ENCODE measurements around the gene OR52B2. TPM values are rescaled to one million over a fixed set of nuclear protein-coding genes. Genes with fewer than 3 reads are reported as not detected.

OR52B2 gene
- total RNA-seq, 1 experiment from 2014 or later, result not detected

- DNase-seq (ENCODE audit: low spot score) (no peak), ATAC-seq (no peak)
- no peak overlapping the region for H3K27ac Mint-ChIP-seq
- no peak overlapping the region for H3K4me3 Mint-ChIP-seq
- H3K9me3 Mint-ChIP-seq, result no peaks in the 10 kb centered on the region
- TF ChIP-seq FOXP1 (CRISPR knock-in tag; IDR thresholded peaks at IDR 0.05; ENCODE audit: borderline replicate concordance) (no peak), ZNF263 (CRISPR knock-in tag; IDR thresholded peaks at IDR 0.05; ENCODE audit: low read depth) (no peak), SMAD4 (CRISPR knock-in tag; IDR thresholded peaks at IDR 0.05) (no peak), CREM (CRISPR knock-in tag; IDR thresholded peaks at IDR 0.05) (no peak), NR3C1 (CRISPR knock-in tag; conservative IDR thresholded peaks at IDR 0.05; ENCODE audit: low read depth) (no peak), ZNF416 (CRISPR knock-in tag; IDR thresholded peaks at IDR 0.05) (no peak), GRHL2 (CRISPR knock-in tag; IDR thresholded peaks at IDR 0.05; ENCODE audit: insufficient replicate concordance, severe bottlenecking) (no peak), SOX15 (CRISPR knock-in tag; IDR thresholded peaks at IDR 0.05) (no peak), NFE2L1 (CRISPR knock-in tag; IDR thresholded peaks at IDR 0.05) (no peak), TEAD1 (CRISPR knock-in tag; IDR thresholded peaks at IDR 0.05) (no peak), MAX (CRISPR knock-in tag; IDR thresholded peaks at IDR 0.05) (no peak), E2F1 (CRISPR knock-in tag; IDR thresholded peaks at IDR 0.05) (no peak), NFATC4 (CRISPR knock-in tag; IDR thresholded peaks at IDR 0.05) (no peak), EMX1 (CRISPR knock-in tag; IDR thresholded peaks at IDR 0.05) (no peak), FOXK1 (CRISPR knock-in tag; IDR thresholded peaks at IDR 0.05) (no peak), CBFB (CRISPR knock-in tag; IDR thresholded peaks at IDR 0.05; ENCODE audit: low read depth) (no peak), ERG (CRISPR knock-in tag; IDR thresholded peaks at IDR 0.05) (no peak)
- no peaks in the 10 kb centered on the region for H3K27me3 Mint-ChIP-seq (ENCODE audit: low read depth)
- no peaks in the 10 kb centered on the region for H3K36me3 Mint-ChIP-seq
- no peaks in the 10 kb centered on the region for H3K4me1 Mint-ChIP-seq
- POLR2A ChIA-PET, result no interaction called here
- CTCF ChIA-PET, result interaction anchor here (1.1 kb wide), 1 partner anchor 234 kb away, joined by 3 read pairs; no protein-coding TSS in a partner anchor
Observed at GRCh38 chr11:6129635-6130034, 40.5 kb downstream of the OR52B2 start.

- Mint-ChIP-seq H3K4me3 (no peak overlapping the region), H3K4me1 (no peaks in the 10 kb centered on the region), H3K27me3 (ENCODE audit: low read depth) (no peaks in the 10 kb centered on the region), H3K9me3 (no peaks in the 10 kb centered on the region), H3K36me3 (no peaks in the 10 kb centered on the region), H3K27ac (no peak overlapping the region)
- ATAC-seq (no peak), DNase-seq (ENCODE audit: low spot score) (no peak)
- ChIA-PET POLR2A (no interaction called here), CTCF (interaction anchor here (0.5 to 1.1 kb wide), 2 partner anchors 153 to 234 kb away, joined by 3 read pairs; no protein-coding TSS in a partner anchor)
- TF ChIP-seq STAT6 (CRISPR knock-in tag; conservative IDR thresholded peaks at IDR 0.05; ENCODE audit: low read depth) (no peak), CREB1 (CRISPR knock-in tag; IDR thresholded peaks at IDR 0.05) (no peak), RORB (CRISPR knock-in tag; IDR thresholded peaks at IDR 0.05) (no peak), ZSCAN18 (CRISPR knock-in tag; IDR thresholded peaks at IDR 0.05) (no peak), NFATC4 (CRISPR knock-in tag; IDR thresholded peaks at IDR 0.05) (no peak), JUN (CRISPR knock-in tag; IDR thresholded peaks at IDR 0.05) (no peak), SMAD3 (CRISPR knock-in tag; IDR thresholded peaks at IDR 0.05; ENCODE audit: borderline replicate concordance) (no peak), ZNF219 (CRISPR knock-in tag; IDR thresholded peaks at IDR 0.05; ENCODE audit: borderline replicate concordance) (no peak), NR2C2 (CRISPR knock-in tag; IDR thresholded peaks at IDR 0.05) (no peak), OVOL2 (CRISPR knock-in tag; IDR thresholded peaks at IDR 0.05; ENCODE audit: borderline replicate concordance) (no peak), USF1 (CRISPR knock-in tag; IDR thresholded peaks at IDR 0.05) (no peak), CDX4 (CRISPR knock-in tag; IDR thresholded peaks at IDR 0.05; ENCODE audit: borderline replicate concordance) (no peak), HMGXB4 (CRISPR knock-in tag; IDR thresholded peaks at IDR 0.05) (no peak)
Observed at GRCh38 chr11:6129011-6129410, 41.1 kb downstream of the OR52B2 start.

Measured in WTC11 (cell line).